ENCODE results near the gene IBSP. TPM values are rescaled to one million over a fixed set of nuclear protein-coding genes. Genes with fewer than 3 reads are reported as not detected.

Gene IBSP
- total RNA-seq, 1 donor from 2014 or later, result not detected

GRCh38 chr4:87855559-87855958 is 56.2 kb downstream of the IBSP start:
- TF ChIP-seq, protein P1, sequence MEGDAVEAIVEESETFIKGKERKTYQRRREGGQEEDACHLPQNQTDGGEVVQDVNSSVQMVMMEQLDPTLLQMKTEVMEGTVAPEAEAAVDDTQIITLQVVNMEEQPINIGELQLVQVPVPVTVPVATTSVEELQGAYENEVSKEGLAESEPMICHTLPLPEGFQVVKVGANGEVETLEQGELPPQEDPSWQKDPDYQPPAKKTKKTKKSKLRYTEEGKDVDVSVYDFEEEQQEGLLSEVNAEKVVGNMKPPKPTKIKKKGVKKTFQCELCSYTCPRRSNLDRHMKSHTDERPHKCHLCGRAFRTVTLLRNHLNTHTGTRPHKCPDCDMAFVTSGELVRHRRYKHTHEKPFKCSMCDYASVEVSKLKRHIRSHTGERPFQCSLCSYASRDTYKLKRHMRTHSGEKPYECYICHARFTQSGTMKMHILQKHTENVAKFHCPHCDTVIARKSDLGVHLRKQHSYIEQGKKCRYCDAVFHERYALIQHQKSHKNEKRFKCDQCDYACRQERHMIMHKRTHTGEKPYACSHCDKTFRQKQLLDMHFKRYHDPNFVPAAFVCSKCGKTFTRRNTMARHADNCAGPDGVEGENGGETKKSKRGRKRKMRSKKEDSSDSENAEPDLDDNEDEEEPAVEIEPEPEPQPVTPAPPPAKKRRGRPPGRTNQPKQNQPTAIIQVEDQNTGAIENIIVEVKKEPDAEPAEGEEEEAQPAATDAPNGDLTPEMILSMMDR (IDR thresholded peaks at IDR 0.05), result no peak
- intact Hi-C loops (cut with micrococcal nuclease), result loop anchor here (10.0 kb wide), 1 partner anchor 1169 kb away; no protein-coding TSS in a partner anchor
- Mint-ChIP-seq H3K4me3 (no peak overlapping the region), H3K27ac (no peak overlapping the region), H3K4me1 (no peaks in the 10 kb centered on the region), H3K9me3 (no peaks in the 10 kb centered on the region), H3K36me3 (ENCODE audit: low read depth) (no peaks in the 10 kb centered on the region), H3K27me3 (no peaks in the 10 kb centered on the region)
- CTCF ChIA-PET, result interaction anchor here (4.0 kb wide), 1 partner anchor 356 kb away, joined by 20 read pairs; no protein-coding TSS in a partner anchor
- ATAC-seq (ENCODE audit: low read depth), result no peak
- POLR2A ChIA-PET, result no interaction called here
- DNase-seq, result no peak

- H3K27ac Mint-ChIP-seq, result no peak overlapping the region
- no peak overlapping the region for H3K4me3 Mint-ChIP-seq
- intact Hi-C loops (cut with micrococcal nuclease), result loop anchor here (10.0 kb wide), 1 partner anchor 1168 kb away; no protein-coding TSS in a partner anchor
- H3K27me3 Mint-ChIP-seq, result no peaks in the 10 kb centered on the region
- H3K4me1 Mint-ChIP-seq, result no peaks in the 10 kb centered on the region
- no peak for DNase-seq
- H3K9me3 Mint-ChIP-seq, result no peaks in the 10 kb centered on the region
- no peak for ATAC-seq (ENCODE audit: low read depth)
- ChIA-PET CTCF (interaction anchor here (0.7 kb wide), 1 partner anchor 11 kb away, joined by 3 read pairs; no protein-coding TSS in a partner anchor), POLR2A (no interaction called here)
- TF ChIP-seq, protein P1 (IDR thresholded peaks at IDR 0.05), result no peak
- H3K36me3 Mint-ChIP-seq (ENCODE audit: low read depth), result no peaks in the 10 kb centered on the region
These were observed 57.5 kb downstream of the IBSP start for GRCh38 chr4:87856816-87857215.

DNA sequence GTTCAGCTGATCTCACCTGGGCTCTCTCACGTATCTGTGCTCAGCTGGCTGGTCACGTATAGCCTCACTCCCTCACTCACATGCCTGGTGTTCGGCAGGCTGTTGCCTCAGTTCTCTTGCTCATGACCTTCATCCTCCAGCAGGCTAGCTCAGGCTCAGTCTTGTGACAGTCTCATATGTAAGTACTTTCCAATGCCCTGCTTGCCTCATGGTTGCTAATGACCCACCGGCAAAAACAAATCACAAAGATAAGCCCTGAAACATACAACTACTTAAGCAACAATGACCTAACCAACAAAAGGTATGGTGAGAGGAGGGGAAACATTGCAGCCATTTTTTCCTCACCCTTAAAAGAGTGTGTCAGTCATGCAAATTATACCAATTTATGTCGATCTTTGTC is 58.4 kb downstream of the IBSP start:
- H3K9me3 Mint-ChIP-seq, result no peaks in the 10 kb centered on the region
- H3K36me3 Mint-ChIP-seq (ENCODE audit: low read depth), result no peaks in the 10 kb centered on the region
- POLR2A ChIA-PET, result no interaction called here
- no peaks in the 10 kb centered on the region for H3K27me3 Mint-ChIP-seq
- H3K4me3 Mint-ChIP-seq, result no peak overlapping the region
- TF ChIP-seq, protein P1 (IDR thresholded peaks at IDR 0.05), result no peak
- intact Hi-C loops (cut with micrococcal nuclease), result loop anchor here (2.0 to 10.0 kb wide), 2 partner anchors 75 to 1167 kb away; no protein-coding TSS in a partner anchor
- no peak overlapping the region for H3K27ac Mint-ChIP-seq
- ATAC-seq (ENCODE audit: low read depth) (no peak), DNase-seq (no peak)
- H3K4me1 Mint-ChIP-seq, result no peaks in the 10 kb centered on the region
- CTCF ChIA-PET, result interaction anchor here (0.7 kb wide), 1 partner anchor 643 kb away, joined by 3 read pairs; no protein-coding TSS in a partner anchor

Other genes starting within 250 kb of the IBSP start
- not detected in 2 replicates for gene DSPP, start 191.0 kb upstream of the IBSP start, total RNA-seq
- gene DMP1, start 149.3 kb upstream of the IBSP start, total RNA-seq, result not detected in 2 replicates
- gene MEPE, start 33.4 kb downstream of the IBSP start, total RNA-seq, result not detected in 2 replicates
- not detected in 2 replicates for gene SPP1, start 176.2 kb downstream of the IBSP start, total RNA-seq
- 4.2 and 6.2 TPM in 2 replicates for gene PKD2, start 208.1 kb downstream of the IBSP start, total RNA-seq

Data from activated B cell treated with CpG ODN at 0.5 μM for 24 hours (primary cell).